Right lobe of liver (tissue), 4 donors: ENCODE data around the gene FKBP1A.

Experiments used
- POLR2A ChIP-seq: fragments of 450-650 bp; IDR thresholded peaks from one replicate; pipeline ENCODE4 v1.6.1; 2017; ENCODE audit warnings: antibody characterized with exemption, mild to moderate bottlenecking
- TF ChIP-seq, protein P1 (sequence below), 4 donors: fragments of 200-600 bp in 3 of 4; fragments of 450-650 bp in 1 of 4; IDR thresholded peaks; one replicate each; pipeline versions ENCODE4 v1.5.1 to v1.8.0; 2016 to 2022; ENCODE audit warnings: antibody characterized with exemption in 4 of 4, mild to moderate bottlenecking in 2 of 4
- donor health status: DM: no; HTN: no; CAD: no.
- donor health status: DM: no; HTN: no; CAD: no.
- donor health status: DM: no; HTN: yes; CAD: no.

DNA sequence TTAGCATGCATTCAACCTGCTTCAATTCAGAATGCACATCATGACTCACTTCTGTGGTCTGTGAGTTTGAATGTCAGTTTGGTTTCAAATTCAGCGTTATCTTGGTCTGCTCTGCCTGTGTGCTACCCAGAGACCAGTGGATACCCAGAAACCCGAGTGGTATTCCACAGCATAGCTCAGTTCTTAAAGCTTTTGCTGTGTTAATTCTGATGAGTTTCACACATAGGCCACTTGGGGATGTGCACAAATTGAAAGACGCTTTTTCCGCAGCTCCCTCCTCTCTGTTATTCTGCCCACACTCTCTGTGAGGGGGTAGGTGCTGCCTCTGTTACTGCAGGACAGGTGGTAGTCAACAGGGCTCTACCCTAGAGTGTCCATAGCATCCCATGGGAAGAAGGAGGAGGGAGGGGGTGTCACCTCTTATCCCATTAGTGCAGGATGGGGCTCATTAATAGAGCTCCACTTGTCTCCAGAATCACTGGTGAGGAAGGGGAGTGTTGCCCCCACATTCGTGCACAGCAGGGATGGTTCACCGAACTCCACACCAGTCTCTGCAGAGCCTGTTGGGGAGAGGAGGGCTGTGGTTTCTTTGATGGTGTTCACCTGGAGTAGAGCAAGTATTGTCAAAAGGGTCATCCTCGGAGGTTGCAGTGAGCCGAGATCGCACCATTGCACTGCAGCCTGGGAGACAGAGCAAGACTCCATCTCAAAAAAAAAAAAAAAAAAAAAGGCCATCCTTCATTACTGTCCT lies 34.8 kb downstream of the FKBP1A start:
- TF ChIP-seq, protein P1, sequence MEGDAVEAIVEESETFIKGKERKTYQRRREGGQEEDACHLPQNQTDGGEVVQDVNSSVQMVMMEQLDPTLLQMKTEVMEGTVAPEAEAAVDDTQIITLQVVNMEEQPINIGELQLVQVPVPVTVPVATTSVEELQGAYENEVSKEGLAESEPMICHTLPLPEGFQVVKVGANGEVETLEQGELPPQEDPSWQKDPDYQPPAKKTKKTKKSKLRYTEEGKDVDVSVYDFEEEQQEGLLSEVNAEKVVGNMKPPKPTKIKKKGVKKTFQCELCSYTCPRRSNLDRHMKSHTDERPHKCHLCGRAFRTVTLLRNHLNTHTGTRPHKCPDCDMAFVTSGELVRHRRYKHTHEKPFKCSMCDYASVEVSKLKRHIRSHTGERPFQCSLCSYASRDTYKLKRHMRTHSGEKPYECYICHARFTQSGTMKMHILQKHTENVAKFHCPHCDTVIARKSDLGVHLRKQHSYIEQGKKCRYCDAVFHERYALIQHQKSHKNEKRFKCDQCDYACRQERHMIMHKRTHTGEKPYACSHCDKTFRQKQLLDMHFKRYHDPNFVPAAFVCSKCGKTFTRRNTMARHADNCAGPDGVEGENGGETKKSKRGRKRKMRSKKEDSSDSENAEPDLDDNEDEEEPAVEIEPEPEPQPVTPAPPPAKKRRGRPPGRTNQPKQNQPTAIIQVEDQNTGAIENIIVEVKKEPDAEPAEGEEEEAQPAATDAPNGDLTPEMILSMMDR (IDR thresholded peaks at IDR 0.05): no peak
- no peak for TF ChIP-seq POLR2A
